Calu3 (cell line): ENCODE data around the gene ANO2. TPM values are rescaled to one million over a fixed set of nuclear protein-coding genes. Genes with fewer than 3 reads are reported as not detected.

ENCODE experiments used
- BruUV-seq: library from RNA; stranded (reverse); fragments of 400-500 nt; replicated peaks from 2 replicates; lab custom pipeline; 2021; lab: Mats Ljungman, UMichigan
- CTCF ChIA-PET: fragments of 300-600 bp; sonication (Branson Sonifier 250); formaldehyde crosslinking; loops from one replicate; lab custom pipeline; 2022; ENCODE audit warnings: antibody characterized with exemption; lab: Charles Lee
- DNase-seq: peaks from one replicate; pipeline ENCODE4 v3.0.0; 2022
- H3K27ac Mint-ChIP-seq: one replicate; pipeline ENCODE4 v1.8.0; 2022; ENCODE audit warnings: mixed read lengths; ENCODE audit not compliant: unreplicated experiment
- H3K27me3 Mint-ChIP-seq: one replicate; pipeline ENCODE4 v1.8.0; 2022; ENCODE audit warnings: mixed read lengths; ENCODE audit not compliant: unreplicated experiment
- H3K36me3 Mint-ChIP-seq: one replicate; pipeline ENCODE4 v1.8.0; 2022; ENCODE audit warnings: mild to moderate bottlenecking, moderate library complexity, mixed read lengths; ENCODE audit not compliant: insufficient read depth, unreplicated experiment
- H3K4me1 Mint-ChIP-seq: one replicate; pipeline ENCODE4 v1.8.0; 2022; ENCODE audit warnings: mild to moderate bottlenecking, low read depth, mixed read lengths; ENCODE audit not compliant: unreplicated experiment
- H3K4me3 Mint-ChIP-seq: one replicate; pipeline ENCODE4 v1.8.0; 2022; ENCODE audit warnings: mild to moderate bottlenecking, low read depth, moderate library complexity, mixed read lengths; ENCODE audit not compliant: unreplicated experiment
- H3K9me3 Mint-ChIP-seq: one replicate; pipeline ENCODE4 v1.8.0; 2022; ENCODE audit warnings: low read depth, mixed read lengths; ENCODE audit not compliant: unreplicated experiment
- intact Hi-C: fragments of 100-400 bp; cut with micrococcal nuclease; formaldehyde crosslinking; loops from one replicate; pipeline ENCODE4 v1.10.0; 2022; ENCODE audit not compliant: unreplicated experiment
- total RNA-seq: library from RNA; stranded (reverse); gene quantifications from 2 replicates; pipeline ENCODE4 v1.2.3, GENCODE V29; 2022
- TF ChIP-seq, protein P1 (sequence below): fragments of 200-600 bp; IDR thresholded peaks from one replicate; pipeline ENCODE4 v1.8.0; 2022; ENCODE audit warnings: antibody characterized with exemption; ENCODE audit not compliant: unreplicated experiment

Gene ANO2
- total RNA-seq, 1 experiment from 2014 or later, result not detected

DNA sequence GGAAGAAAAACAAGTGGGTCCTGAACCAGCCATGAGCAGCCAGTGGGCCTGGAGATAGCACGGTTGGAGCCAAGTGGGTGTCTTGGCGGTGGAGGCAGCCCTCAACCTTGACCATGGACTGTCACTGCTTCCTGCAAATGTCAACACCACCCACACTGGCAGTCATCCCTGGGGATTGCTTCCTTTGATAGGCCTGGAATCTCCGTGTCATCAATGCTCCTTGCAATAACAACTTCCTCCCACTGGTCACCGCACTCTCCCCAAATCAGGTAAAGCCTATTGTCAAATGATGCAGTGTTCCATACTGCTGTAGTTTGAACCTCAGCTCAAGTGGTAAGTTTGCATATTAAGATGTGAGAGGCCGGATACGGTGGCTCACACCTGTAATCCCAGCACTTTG lies 384.0 kb downstream of the ANO2 start:
- no peak overlapping the region for H3K27ac Mint-ChIP-seq
- H3K36me3 Mint-ChIP-seq, result no peaks in the 10 kb centered on the region
- no peaks in the 10 kb centered on the region for H3K4me1 Mint-ChIP-seq
- H3K27me3 Mint-ChIP-seq, result no peaks in the 10 kb centered on the region
- no TSS peak for BruUV-seq
- no peak overlapping the region for H3K4me3 Mint-ChIP-seq
- CTCF ChIA-PET, result no interaction called here
- intact Hi-C loops, result no loop called here
- peaks cover 2% of the 10 kb centered on the region for H3K9me3 Mint-ChIP-seq
- DNase-seq, result no peak
- TF ChIP-seq, protein P1, sequence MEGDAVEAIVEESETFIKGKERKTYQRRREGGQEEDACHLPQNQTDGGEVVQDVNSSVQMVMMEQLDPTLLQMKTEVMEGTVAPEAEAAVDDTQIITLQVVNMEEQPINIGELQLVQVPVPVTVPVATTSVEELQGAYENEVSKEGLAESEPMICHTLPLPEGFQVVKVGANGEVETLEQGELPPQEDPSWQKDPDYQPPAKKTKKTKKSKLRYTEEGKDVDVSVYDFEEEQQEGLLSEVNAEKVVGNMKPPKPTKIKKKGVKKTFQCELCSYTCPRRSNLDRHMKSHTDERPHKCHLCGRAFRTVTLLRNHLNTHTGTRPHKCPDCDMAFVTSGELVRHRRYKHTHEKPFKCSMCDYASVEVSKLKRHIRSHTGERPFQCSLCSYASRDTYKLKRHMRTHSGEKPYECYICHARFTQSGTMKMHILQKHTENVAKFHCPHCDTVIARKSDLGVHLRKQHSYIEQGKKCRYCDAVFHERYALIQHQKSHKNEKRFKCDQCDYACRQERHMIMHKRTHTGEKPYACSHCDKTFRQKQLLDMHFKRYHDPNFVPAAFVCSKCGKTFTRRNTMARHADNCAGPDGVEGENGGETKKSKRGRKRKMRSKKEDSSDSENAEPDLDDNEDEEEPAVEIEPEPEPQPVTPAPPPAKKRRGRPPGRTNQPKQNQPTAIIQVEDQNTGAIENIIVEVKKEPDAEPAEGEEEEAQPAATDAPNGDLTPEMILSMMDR, result no peak

DNA sequence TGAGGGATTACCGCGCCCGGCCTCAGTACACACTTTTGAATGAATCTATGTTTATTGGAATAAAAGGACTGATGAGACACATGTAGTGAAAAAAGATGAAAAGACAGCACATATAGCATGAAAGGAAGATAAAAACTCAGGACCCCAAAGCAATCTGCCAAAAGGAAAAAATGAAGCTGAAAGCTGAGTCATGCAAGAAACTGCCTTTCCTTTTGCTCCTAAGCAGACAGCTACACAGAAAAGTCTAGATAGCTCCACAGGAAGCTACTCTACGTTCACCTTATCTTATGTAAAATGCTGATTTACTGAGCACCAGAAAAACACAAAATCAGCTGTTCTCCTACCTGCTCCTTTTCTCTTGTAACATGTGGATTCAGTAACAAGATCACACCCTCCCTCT lies 384.8 kb downstream of the ANO2 start:
- no peak for DNase-seq
- H3K9me3 Mint-ChIP-seq, result peaks cover 2% of the 10 kb centered on the region
- TF ChIP-seq, protein P1, result no peak
- no peak overlapping the region for H3K27ac Mint-ChIP-seq
- H3K27me3 Mint-ChIP-seq, result no peaks in the 10 kb centered on the region
- intact Hi-C loops, result no loop called here
- no peaks in the 10 kb centered on the region for H3K36me3 Mint-ChIP-seq
- no peak overlapping the region for H3K4me3 Mint-ChIP-seq
- BruUV-seq, result no TSS peak
- no peaks in the 10 kb centered on the region for H3K4me1 Mint-ChIP-seq
- CTCF ChIA-PET, result no interaction called here

DNA sequence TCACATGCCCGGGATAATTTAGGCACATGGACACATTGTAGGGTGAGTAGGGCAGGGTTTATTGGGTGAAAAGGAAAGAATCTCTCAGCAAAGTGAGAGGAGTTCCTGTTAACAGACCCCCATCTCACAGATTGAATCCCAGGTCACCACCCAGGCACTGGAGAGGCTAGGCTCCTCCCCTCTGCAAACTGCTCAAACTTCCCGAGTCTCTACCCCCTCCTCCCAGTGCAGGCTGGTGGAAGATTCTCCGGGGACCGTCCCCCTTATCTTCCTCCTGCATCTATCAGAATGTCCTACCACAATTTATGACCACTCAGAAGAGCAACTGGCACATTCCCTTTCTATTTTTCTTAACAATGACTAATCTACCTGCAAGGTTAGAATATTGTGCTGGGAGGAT lies 387.2 kb downstream of the ANO2 start:
- no TSS peak for BruUV-seq
- Mint-ChIP-seq H3K27me3 (no peaks in the 10 kb centered on the region), H3K9me3 (peaks cover 2% of the 10 kb centered on the region), H3K27ac (no peak overlapping the region), H3K36me3 (no peaks in the 10 kb centered on the region), H3K4me1 (no peaks in the 10 kb centered on the region), H3K4me3 (no peak overlapping the region)
- TF ChIP-seq, protein P1, result no peak
- intact Hi-C loops, result no loop called here
- no peak for DNase-seq
- CTCF ChIA-PET, result no interaction called here

DNA sequence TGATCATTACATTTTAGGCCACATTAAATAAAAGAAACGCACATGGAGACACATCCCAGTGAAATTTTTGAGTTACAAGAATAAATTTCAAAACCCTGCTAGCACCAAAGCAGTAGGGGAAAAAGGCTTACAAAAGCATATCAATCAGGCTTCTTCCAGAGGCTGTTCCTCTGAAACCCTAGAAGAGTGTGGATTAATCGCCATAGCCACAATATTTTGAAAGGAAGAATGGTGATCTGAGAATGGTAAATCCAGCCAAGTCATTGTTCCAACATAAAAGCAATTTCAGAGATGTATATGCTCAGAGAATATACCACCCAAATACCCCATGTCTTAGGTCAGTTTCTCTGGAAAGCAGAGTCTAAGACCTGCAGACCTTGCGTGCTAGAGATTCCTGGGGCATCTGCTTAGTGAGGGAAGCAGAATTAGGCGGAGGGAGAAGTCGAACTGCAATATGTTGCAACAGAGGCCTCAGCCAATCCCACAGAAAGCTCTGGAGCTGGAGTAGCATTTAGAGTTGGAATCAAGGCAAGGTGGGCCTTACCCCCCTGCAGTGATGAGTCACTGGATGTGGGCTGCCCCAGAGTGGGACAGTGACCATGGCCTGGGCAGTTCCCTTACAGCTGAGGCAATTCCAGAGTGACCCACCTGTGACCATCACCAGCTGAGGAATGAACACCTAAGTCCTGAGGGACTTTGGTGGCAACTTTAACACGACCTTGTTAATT lies 387.9 kb downstream of the ANO2 start:
- DNase-seq, result no peak
- CTCF ChIA-PET, result no interaction called here
- intact Hi-C loops, result no loop called here
- Mint-ChIP-seq H3K4me3 (no peak overlapping the region), H3K27ac (no peak overlapping the region), H3K9me3 (peaks cover under 1% of the 10 kb centered on the region), H3K36me3 (no peaks in the 10 kb centered on the region), H3K27me3 (no peaks in the 10 kb centered on the region), H3K4me1 (no peaks in the 10 kb centered on the region)
- no TSS peak for BruUV-seq
- TF ChIP-seq, protein P1, result no peak
